COLO829 (cell line): ENCODE results near the gene PTGR2.
"Not testable (repeated sequence)": the region's sequence is repeated elsewhere in the genome, so short reads cannot be mapped to it uniquely, and the experiment has no call there.

Source experiments
- DNase-seq: peaks from one replicate; pipeline ENCODE4 v3.0.0; 2012; ENCODE audit warnings: low spot score

Gene PTGR2

DNA sequence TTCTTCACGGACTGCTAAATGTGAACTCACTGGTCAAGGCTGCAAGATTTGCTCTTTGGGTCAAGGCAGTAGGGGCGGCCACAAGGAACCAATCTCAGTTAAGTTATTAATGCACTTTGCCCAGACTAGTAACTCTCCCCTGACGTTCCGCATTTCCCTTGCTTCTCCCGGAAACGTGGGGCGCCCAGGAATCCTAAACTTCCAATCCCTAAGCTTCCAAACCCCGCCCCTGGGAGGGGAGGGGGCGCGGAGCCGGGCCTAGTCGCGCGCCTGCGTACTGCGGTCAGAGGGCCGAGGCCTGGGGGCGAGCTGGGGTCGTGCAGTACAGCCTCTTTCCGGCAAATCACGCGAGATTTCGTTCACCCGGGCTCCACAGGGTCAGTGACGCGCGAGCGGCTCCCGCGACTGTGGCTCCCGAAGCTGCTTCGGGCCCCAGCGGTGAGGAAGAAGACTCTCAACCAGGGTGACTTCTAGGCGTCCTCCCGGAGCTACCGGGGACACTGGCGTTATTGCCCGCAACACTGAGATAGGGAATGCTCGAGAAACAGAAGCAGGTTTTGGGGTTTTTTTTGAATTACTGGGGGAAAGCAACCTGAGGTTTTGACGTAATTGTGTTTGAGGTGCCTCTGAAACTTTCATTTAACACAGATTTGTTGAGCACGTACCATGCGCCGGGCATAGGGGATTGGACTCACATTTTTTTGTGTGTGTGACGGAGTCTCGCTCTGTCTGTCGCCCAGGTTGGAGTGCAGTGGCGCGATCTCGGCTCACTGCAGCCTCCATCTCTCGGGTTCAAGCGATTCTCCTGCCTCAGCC is at the start of gene PTGR2:
TSS of gene PTGR2 (plus strand) at position 265 of the 816 bp plus-strand sequence. CDS start 7,032 bp downstream, outside the sequence.
- DNase-seq = peak; percentile 99

DNA sequence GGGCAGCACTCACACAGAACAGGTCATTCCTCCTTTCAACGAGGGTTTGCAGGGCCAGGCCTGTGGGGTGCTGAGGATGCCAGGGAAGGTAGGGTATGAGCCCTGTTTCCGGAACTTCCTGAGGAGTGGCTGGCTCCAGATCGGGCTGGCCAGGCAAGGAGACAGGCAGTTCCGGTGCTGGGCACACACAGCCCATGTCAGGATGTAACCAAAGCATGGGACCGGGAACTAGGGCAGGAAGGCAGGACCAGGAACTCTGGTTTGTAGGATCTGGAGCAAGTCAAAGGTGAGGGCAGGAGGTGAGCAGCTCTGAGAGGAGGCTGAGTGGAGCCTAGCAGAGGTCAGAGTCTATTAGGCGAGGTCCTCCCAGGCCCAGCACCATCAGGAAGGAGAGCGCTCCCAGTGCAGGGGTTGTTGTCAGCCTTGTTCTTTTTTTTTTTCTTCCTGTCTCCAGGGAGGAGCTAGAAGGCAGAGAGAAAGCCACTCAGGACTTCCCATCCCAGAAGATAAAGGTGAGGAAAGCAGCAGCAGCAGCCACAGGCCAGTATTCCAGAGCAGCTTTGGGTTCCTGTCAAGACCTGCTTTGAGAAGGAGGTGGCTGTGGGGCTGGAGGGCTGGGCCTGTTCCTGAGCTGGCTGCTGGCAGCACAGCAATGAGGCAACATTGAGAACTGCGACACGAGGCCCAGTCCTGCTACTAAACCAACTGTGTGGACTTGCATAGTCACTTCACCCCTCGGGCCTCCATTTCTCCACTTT is 49.0 kb upstream of the PTGR2 start:
- no peak for DNase-seq

DNA sequence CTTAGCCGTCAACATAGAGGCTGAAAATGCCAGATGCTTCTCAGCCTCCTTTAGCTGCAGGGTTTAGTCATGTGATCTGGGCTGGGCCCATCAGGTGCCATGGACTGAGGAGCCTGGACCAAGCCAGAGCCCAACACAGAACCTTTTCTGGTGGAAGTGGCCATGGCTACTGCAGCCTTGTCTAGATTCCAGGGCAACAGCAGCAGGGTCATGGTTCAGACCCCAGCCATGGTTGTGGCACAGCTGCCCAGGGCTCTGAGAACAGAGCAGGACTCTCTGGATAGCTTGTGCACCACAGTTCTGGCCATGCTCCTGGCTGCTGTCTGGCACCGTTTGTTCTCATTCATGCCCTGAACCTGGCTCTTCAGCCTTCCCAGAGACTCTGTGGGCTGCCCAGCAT is 47.0 kb upstream of the PTGR2 start:
- DNase-seq = no peak

DNA sequence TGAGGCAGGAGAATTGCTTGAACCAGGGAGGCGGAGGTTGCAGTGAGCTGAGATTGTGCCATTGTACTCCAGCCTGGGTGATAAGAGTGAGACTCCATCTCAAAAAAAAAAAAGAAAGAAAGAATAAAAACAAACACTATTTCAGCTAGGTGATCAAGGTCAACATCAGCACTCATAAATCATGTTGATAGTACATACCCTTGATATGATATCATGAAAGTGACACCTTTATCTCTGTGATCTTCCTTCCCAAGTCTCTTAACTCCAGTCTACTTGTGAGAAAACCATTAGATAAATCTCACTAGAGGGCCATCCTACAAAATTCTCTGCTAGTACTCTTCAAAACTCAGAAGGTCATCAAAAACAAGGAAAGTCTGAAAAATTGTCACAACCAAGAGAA is 44.2 kb upstream of the PTGR2 start:
- DNase-seq = no peak

DNA sequence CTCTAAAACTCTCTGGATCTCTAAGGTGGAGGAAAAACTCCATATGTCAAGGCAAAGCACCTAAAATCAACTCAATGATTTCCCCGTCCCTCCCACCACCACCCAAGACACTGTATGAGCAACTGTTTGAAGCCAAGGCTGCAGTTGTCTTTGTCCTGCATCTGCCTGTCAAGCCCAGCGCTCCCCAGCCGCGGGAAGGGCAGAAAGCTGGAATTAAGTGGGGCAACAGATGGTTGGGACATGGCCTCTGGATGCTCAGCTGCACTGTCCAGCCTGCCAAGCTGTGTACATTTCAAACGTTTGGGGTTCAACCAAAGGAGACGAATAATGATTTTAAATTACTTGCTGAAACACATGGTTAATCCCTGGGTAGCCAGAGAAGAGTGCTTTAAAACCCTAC is 42.2 kb upstream of the PTGR2 start:
- DNase-seq = no peak

DNA sequence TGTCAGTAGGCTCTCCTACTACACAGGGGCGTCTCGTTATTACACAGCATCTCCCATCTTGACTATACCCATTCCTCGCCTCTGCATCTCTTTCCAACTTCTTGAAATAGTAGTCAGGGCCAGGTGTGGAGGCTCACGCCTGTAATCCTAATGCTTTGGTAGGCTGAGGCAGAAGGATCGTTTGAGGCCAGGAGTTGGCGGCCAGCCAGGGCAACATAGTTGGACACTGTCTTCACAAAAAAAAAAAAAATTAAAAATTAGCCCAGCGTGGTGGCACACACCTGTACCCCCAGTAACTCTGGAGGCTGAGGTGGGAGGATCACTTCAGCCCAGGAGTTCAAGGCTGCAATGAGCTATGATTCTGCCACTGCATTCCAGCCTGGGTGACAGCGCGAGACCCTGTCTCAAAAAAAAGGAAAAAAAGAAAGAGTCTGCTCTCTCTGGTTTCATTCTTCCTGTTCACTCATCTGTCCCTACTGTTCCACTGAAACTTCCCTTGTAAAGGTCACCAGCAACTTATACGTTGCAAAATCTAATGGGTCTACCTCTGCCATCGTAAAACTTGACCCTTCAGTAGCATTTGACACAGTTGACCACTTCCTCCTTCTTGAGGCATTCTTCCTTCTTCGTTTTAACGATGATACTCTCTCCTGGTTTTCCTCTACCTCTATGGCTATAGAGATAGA is 41.0 kb upstream of the PTGR2 start:
- no peak for DNase-seq

DNA sequence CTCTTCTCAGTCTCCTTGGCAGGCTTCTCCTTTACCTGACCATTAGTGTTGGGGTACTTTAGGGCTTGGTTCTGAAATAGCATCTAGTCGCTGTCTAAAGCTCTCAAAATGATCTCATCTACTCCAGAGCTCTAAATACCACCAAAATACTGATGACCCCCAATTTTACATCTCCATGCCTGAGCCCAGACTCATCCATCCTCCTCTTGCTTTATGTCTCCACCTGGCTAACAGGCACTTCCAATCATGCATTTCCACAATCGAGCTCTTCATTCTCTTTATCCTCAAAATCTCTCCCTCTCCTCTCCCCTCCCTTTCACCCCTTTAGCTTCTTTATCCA is 40.5 kb upstream of the PTGR2 start:
- no peak for DNase-seq

DNA sequence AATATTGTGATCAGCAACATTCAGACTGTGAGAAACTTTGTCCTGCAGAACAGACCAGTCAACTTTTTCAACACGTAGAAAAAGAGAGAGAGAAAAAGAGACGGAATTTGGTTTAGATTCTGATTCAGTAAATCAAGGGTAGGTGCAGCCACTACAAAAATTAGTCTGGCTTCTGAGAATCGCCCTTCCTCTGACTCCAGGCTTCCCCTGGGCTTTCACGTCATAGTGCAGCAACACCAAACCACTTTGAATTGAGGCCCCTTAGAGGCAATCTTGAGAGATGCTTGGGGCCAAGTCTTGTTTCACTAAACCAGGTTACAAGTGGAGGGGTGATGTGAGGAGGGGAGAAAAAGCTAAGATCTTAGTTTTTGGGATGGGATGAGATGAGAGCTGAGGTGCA is 37.5 kb upstream of the PTGR2 start:
- no peak for DNase-seq

DNA sequence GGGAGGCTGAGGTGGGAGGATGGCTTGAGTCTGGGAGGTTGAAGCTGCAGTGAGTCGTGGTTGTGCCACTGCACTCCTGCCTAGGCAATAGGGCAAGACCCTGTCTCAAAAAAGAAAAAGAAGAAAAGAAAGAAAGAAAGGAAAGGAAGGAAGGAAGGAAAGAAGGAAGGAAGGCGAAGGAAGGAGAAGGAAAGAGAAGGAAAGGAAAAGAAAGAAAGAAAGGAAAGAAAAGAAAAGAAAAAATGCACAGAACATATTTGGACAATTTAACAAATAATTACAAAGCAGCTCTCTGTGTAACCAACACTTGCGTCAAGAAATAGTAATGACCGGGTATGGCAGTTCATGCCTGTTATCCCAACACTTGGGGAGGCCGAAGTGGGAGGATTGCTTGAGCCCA is 35.8 kb upstream of the PTGR2 start:
- no peak for DNase-seq

DNA sequence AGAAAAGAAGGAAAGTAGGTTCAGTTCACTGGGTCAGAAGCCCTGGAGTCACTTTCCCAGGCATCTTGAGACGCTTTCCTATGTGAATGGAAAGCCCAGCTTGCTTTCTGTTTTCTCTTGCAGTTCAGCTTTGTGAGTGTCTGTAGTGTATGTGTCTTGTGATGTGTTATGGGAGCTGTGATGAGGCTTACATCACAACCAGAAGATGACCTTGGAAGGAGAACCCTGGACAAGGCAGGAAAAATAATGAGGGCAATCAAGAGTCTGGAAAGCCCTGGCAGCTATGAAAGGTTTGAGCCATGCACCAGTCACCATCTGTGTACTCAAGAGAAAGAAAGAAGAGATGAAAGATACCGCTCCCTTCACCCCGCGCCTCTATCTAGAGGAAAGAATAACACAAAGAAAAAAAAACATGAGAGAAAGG is 35.2 kb upstream of the PTGR2 start:
- no peak for DNase-seq

DNA sequence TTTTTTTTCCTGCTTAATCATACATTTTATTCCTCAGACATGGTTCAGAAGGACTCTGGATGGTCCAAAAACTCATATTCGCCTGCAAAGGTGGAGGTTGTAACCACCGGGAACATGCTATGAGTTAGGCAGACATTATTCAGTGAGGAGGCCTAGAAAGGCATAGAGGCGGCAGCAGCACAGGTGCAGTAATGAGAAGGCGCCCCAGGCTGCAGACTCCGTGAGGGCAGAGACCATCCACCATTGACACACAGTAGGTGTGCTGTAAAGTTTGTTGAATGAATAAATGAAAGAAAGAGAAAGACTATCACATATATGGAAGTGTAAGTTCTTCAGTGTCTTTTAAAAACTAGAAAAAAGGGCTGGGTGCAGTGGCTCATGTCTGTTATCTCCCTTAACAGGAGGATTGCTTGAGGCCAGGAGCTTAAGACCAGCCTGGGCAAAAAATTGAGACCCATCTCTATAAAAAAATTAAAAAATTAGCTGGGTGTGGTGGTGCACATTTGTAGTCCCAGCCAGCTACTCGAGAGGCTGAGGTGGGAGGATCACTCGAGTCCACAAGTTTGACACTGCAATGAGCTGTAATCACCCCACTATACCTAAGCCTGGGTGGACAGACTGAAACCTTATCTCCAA is 34.5 kb upstream of the PTGR2 start:
- DNase-seq = no peak

DNA sequence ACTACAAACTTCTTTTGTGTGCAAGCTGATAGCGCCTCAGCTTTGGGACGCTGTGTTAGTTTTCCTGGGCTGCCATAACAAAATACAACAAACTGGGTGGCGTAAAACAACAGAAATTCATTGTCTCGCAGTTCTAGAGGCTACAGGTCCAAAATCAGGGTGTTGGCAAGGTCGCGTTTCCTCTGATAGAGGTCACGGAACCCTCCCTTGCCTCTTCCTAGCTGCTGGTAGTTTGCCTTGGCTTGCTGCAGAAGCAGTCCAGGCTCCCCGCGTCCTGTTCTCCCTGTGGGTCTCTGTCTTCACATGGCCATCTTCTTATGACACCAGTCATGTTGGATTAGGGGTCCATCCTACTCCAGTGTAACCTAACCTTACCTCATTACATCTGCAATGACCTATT is 32.8 kb upstream of the PTGR2 start:
- no peak for DNase-seq

DNA sequence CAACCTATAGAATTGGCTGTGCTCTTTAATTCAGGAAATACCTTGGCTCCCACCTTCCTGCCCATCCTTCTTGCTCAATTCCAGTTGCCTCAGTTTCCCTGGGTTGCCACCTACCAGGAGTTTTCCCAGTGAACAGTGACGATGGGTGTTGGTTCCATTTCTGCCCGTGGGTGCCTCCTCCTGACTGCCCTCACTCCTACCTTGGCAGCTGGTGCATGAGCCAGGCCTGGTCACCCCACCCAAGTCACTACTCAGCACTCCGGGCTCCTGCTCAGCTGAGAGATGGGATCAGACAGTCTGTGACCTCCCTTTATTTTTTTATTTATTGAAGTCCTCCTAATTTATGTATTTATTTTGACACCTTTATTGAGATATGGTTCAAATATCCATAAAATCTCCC is 31.0 kb upstream of the PTGR2 start:
- DNase-seq = no peak

DNA sequence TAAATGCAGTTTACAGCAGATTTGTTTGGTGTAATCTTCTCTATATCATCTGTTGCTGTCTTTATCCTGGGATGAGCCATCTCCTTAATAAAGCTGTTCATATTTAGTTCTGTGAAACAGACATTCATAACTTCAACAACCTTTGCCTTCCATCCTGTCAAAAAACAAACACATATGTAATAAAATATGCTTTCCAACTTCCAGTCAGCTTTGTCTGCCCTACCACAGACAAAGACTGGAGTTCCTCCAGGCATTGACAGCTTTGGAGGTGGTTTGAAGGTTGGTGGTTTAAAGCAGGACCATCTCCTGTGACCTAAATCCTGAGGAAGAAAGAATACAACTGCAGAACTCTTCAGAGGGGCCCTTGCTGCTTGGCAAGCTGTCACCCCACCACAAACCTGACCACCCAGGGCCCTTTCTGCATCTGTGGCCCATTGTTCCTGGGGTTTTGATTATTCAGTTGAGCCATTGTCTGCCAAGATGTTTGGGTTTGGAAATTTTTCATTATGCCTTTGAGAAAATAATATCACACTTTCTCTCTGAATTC is 28.2 kb upstream of the PTGR2 start:
- no peak for DNase-seq

DNA sequence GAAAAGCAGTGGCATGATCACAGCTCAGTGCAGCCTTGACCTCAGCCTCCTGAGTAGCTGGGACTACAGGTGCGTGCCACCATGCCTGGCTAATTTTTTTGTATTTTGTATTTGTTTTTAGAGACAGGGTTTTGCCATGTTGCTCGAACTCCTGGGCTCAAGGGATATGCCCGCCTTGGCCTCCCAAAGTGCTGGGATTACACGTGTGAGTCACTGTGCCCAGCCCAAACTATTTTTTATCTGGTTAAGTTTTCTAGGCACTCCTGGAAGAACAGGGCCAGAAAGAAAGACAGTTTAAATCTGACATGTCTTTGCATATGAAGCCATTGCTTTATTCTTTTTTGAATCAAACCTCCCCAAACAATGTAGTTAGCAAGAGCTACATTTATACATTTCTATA is 27.5 kb upstream of the PTGR2 start:
- no peak for DNase-seq

DNA sequence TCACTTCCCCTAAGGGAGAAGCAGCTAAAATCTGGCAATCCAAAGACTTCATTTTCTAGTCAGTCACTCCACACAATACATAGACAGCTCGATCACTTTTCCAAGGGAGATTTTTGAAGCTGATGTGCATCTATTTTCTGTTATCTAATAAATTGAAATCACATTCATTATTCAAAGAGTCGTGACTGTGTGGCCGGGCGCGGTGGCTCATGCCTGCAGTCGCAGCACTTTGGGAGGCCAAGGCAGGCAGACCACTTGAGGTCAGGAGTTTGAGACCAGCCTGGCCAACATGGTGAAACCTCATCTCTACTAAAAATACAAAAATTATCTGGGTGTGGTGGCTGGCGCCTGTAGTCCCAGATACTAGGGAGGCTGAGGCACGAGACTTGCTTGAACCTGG is 27.1 kb upstream of the PTGR2 start:
- no peak for DNase-seq

DNA sequence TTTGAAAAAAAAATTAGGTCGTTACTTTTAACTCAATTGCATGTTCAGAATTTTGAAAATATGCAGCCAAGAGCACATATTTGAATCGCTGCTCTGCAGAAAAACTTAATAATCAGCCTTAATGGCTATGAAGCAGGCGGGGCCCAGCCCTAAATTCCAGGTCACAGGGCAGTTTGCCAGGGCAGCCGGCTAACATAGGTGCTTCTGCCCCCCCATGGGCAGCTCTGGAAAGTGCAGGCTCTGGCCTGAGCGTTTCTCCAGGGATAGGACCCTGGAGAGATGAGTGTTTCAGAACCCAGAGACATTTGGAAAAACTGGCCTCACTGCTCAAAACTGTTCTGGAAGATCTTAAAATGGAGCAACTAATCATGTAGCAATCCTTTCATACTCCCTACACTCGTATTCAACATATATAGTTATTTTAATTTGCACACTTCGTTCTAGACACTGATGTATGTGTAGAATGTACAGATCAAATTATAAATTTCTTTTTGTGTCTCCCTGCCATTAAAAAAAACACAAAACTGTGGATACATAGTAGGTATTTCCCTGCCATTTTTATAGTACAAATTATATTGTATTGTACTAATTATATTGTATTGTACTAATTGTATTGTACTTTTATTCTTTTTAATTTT is 26.0 kb upstream of the PTGR2 start:
- peak; percentile 76 for DNase-seq

DNA sequence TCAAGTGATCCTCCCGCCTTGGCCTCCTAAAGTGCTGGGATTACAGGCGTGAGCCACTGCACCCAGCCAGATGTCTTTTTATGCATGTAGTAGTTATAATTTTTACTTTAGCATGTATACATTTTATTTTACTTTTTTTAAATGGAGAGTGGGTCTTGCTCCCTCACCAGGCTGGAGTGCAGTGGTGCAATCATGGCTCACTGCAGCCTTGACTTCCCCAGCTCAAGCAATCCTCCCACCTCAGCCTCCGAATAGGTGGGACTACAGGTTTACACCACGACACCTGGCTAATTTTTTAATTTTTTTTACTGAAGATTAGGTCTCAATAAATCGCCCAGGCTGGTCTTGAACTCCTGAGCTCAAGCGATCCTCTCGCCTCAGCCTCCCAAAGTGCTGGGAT is 24.4 kb upstream of the PTGR2 start:
- DNase-seq = not testable (repeated sequence)

DNA sequence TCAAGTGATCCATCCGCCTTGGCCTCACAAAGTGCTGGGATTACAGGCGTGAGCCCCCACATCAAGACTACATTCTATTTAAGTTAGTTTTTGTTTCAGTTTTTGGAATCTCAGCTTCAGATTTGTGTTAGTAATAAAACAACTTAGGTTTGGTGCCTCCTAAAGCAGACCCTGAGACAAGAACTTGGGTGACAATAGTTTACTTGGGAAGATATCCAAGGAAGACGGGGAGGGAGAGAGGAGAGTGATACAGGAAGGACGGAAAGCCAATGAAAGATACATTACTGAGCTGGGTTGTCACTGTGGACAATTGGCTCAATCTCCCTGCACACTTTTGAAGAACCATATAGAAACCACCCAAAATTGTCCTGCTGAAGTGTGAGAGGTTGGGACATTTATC is 22.6 kb upstream of the PTGR2 start:
- DNase-seq = no peak

DNA sequence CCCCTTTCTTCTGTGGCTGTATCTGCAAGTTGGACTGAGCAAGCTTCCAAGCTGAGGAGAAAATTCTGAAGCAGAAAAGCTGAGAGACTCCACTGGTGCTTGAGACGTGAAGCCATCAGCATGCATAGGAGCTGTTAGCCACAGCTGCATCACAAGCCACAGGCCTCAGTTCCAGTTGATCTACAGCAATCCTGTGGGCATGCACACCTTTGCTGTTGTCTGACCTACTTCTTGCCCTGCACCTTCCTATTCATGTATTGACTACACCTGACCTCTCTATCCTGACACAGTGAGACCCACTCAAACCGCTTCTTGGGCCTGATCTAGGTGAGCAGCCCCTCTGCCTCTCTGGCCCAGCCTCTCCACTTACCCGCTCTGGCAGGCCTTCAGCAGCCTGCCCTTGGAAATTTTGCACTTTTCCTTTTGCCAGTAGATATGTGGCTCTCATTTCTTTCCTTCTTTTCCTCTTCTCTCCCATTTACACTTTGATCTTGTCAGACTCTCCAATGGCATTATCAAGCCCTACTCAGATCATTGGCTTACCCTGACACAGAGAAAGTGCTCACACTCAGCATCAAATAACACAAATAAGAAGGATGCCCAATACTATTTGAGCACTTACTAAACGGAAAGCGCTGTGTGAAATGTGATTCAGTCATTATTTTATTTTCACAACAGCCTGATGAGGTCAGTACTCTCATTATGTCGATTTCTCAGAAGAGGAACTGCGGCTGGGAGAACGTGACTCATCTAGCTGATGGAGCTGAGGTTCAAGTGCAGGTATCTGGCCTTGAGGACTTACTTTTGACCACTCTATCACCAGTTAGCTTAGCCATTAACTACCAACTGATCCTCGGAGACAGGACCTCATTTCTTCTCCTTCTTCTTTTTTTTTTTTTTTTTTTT is 21.9 kb upstream of the PTGR2 start:
- DNase-seq = no peak

DNA sequence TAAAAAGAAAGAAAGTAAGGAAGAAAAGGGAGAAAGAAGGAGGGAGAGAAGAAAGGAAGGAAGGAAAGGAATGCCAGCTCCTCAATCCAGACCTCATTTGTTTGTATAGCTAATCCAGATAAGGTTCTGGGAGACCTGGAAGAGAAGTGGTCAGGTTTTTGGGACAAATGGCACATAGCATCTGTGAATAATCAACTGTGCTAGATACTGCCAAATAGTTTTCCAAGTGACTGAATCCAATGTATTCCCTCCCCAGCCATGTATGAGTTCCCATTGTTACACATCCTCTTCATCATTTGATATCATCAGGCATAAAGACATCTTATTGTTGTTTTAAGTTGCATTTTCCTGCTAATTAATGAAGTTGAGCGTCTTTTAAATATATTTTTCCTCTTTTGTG is 18.6 kb upstream of the PTGR2 start:
- DNase-seq = no peak
